HUES48 (cell line): Measurements from ENCODE around the gene IRF2BPL.
"Not testable (repeated sequence)": the region's sequence is repeated elsewhere in the genome, so short reads cannot be mapped to it uniquely, and the experiment has no call there.

Source experiments
- H3K27ac ChIP-seq: one replicate; pipeline ENCODE4 v1.7.0; 2013; ENCODE audit warnings: low read depth, low read length, inconsistent platforms
- H3K27me3 ChIP-seq: 2 replicates; pipeline ENCODE4 v1.6.1; 2013; ENCODE audit warnings: mild to moderate bottlenecking, low read length; ENCODE audit not compliant: control insufficient read depth, insufficient read depth
- H3K36me3 ChIP-seq: 2 replicates; pipeline ENCODE4 v1.6.1; 2013; ENCODE audit warnings: low read length; ENCODE audit not compliant: control insufficient read depth, insufficient read depth
- H3K4me1 ChIP-seq: 2 replicates; pipeline ENCODE4 v1.6.1; 2013; ENCODE audit warnings: mild to moderate bottlenecking, low read length; ENCODE audit not compliant: control insufficient read depth, insufficient read depth
- H3K4me3 ChIP-seq: 2 replicates; pipeline ENCODE4 v1.5.1; 2013; ENCODE audit warnings: mild to moderate bottlenecking, low read depth, low read length
- H3K9ac ChIP-seq: 2 replicates; pipeline ENCODE4 v1.6.1; 2013; ENCODE audit warnings: mild to moderate bottlenecking, low read depth, low read length, moderate library complexity
- H3K9me3 ChIP-seq: 2 replicates; pipeline ENCODE4 v1.6.1; 2013; ENCODE audit warnings: low read length; ENCODE audit not compliant: control insufficient read depth, insufficient read depth

Gene IRF2BPL

DNA sequence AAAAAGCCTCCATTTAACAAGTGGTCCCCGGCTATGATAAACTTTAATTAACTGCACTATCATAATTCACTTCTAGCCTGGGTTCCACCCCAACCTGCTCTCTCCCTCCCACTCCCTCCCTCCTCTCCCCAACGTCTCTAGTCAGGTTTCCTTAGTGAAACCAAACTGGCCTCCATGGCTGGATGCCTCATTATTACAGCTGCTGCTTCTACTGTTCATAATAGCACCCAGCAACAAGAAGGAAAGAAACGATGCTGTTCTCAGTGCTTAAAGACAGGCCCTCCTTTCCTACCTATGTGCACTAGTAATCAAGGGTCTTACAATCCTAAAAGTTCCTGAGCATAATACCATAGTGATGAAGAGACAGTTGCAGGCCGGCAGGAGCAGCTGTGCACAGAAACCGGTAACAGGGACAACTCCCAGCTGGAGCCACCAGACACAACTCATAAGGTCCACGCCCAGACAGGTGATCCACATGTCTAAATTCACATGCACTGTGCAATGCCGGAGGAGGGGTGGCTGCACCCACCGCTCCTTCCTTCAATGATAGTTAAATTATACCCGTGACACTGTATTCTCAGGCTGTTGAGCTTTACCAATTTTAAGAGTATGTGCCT is 6.2 kb downstream of the IRF2BPL start:
- Histone ChIP-seq H3K9me3 (no peaks in the 10 kb centered on the region), H3K9ac (no peak overlapping the region), H3K4me1 (peaks cover 30% of the 10 kb centered on the region), H3K27me3 (no peaks in the 10 kb centered on the region), H3K27ac (no peak overlapping the region), H3K4me3 (no peak overlapping the region), H3K36me3 (peaks cover 13% of the 10 kb centered on the region)

DNA sequence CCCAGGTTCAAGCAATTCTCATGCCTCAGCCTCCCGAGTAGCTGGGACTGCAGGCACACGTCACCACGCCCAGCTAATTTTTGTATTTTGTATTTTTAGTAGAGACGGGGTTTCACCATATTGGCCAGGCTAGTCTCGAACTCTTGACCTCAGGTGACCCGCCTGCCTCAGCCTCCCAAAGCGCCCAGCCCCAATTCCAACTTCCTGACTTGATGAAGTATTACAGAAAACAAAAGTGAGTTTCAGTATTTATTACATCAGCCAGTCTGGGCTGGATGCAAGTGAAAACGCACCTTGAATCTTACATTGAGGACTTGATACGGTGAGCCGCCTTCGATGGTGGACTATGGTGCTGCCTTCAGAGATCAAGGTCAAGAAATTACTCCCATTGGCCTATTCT is 7.1 kb downstream of the IRF2BPL start:
- not testable (repeated sequence) for H3K27ac ChIP-seq, H3K4me3 ChIP-seq, H3K27me3 ChIP-seq, H3K9me3 ChIP-seq, H3K9ac ChIP-seq
- Histone ChIP-seq H3K36me3 (peaks cover 11% of the 10 kb centered on the region), H3K4me1 (peaks cover 29% of the 10 kb centered on the region)

DNA sequence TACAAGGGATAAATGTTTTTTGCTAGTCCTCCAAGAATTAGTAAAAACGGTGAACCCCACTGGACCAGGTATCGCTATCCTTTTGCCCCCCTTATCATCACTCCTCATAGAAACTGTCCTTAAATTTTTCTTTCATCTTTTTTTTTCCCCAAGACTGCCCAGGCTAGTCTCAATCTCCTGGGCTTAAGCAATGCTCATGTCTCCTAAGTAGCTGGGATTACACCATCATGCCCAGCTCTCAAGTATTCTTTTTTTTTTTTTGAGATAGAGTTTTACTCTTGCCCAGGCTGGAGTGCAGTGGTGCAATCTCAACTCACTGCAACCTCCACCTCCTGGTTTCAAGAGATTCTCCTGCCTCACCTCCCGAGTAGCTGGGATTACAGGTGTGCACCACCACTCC is 9.7 kb downstream of the IRF2BPL start:
- H3K36me3 ChIP-seq: no peaks in the 10 kb centered on the region
- H3K9me3 ChIP-seq: no peaks in the 10 kb centered on the region
- H3K4me3 ChIP-seq: no peak overlapping the region
- H3K27ac ChIP-seq: no peak overlapping the region
- no peak overlapping the region for H3K9ac ChIP-seq
- peaks cover 17% of the 10 kb centered on the region for H3K4me1 ChIP-seq
- H3K27me3 ChIP-seq: no peaks in the 10 kb centered on the region

DNA sequence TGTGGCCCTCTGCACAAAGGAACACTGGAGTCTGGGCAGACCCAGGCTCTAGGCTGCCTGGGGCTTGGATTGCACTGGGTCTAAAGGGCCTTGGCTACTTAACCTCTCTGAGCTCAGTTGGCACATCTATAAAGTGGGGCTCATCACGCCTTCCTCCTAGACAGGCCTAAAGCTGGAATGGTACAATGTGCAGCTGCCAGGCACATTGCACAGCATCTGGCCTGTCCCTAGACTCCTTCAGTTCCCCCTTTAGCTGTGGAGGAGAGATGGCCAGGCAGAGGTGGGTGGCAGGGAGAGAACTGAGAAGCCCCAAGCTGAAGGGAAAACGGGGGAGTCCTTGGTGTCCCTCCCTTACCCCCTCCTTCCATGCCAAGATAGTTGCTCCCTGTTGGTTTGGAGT is 10.8 kb downstream of the IRF2BPL start:
- Histone ChIP-seq H3K27ac (no peak overlapping the region), H3K4me1 (peaks cover 7% of the 10 kb centered on the region; the same call in 1 of the 2 replicates), H3K27me3 (no peaks in the 10 kb centered on the region), H3K9me3 (no peaks in the 10 kb centered on the region), H3K4me3 (no peak overlapping the region), H3K36me3 (no peaks in the 10 kb centered on the region), H3K9ac (no peak overlapping the region)

- H3K27ac ChIP-seq: no peak overlapping the region
- H3K9me3 ChIP-seq: no peaks in the 10 kb centered on the region
- no peak overlapping the region for H3K4me3 ChIP-seq
- peaks cover 7% of the 10 kb centered on the region for H3K4me1 ChIP-seq
- H3K27me3 ChIP-seq: no peaks in the 10 kb centered on the region
- H3K9ac ChIP-seq: no peak overlapping the region
- H3K36me3 ChIP-seq: no peaks in the 10 kb centered on the region
Observed at GRCh38 chr14:77014734-77015133, 13.8 kb downstream of the IRF2BPL start.

- Histone ChIP-seq H3K27ac (no peak overlapping the region), H3K9ac (no peak overlapping the region), H3K27me3 (no peaks in the 10 kb centered on the region), H3K9me3 (no peaks in the 10 kb centered on the region), H3K4me1 (peaks cover 7% of the 10 kb centered on the region), H3K36me3 (no peaks in the 10 kb centered on the region), H3K4me3 (no peak overlapping the region)
Observed at GRCh38 chr14:77014004-77014604, 14.4 kb downstream of the IRF2BPL start.

DNA sequence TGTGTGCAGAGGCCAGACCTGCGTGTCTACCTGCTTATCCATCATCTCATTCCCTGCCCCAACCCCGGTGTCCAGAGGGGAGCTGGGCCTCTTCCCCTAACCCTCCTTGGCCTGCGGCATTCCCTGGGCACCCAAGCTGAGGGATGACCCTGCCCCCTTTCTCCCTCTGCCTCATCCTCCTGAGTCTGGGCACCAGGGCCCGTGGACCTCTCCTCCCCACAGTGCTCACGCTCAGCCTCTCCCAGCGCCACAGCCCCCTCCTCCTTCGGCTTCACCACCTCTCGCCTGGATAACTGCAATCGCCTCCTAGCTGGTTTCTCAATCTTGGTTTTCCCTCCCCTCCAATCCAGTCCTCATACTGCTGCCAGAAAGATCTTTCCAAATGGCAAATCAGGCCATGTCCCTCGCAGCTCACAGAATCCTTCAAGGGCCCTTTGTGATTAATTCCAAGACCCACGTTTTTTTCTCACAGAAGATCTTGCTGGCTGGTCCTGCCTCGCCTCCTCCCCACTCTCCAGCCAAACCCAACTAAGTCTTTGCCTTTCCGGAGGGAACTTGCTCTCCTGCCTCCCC is 16.2 kb downstream of the IRF2BPL start:
- peaks cover 16% of the 10 kb centered on the region for H3K4me1 ChIP-seq
- no peaks in the 10 kb centered on the region for H3K27me3 ChIP-seq

GRCh38 chr14:77011245-77011644 is 17.3 kb downstream of the IRF2BPL start:
- Histone ChIP-seq H3K27ac (no peak overlapping the region), H3K4me3 (no peak overlapping the region), H3K4me1 (peaks cover 21% of the 10 kb centered on the region), H3K9me3 (no peaks in the 10 kb centered on the region), H3K9ac (no peak overlapping the region), H3K36me3 (no peaks in the 10 kb centered on the region), H3K27me3 (no peaks in the 10 kb centered on the region)

More for the DNA sequence above, 16.2 kb downstream of the IRF2BPL start:
- H3K4me3 ChIP-seq: no peak overlapping the region
- no peak overlapping the region for H3K9ac ChIP-seq
- no peak overlapping the region for H3K27ac ChIP-seq
- H3K9me3 ChIP-seq: no peaks in the 10 kb centered on the region
- no peaks in the 10 kb centered on the region for H3K36me3 ChIP-seq

- no peaks in the 10 kb centered on the region for H3K27me3 ChIP-seq
- no peaks in the 10 kb centered on the region for H3K36me3 ChIP-seq
- H3K27ac ChIP-seq: no peak overlapping the region
- no peak overlapping the region for H3K9ac ChIP-seq
- H3K4me1 ChIP-seq: peaks cover 35% of the 10 kb centered on the region
- H3K9me3 ChIP-seq: no peaks in the 10 kb centered on the region
- no peak overlapping the region for H3K4me3 ChIP-seq
Observed at GRCh38 chr14:77009014-77009413, 19.5 kb downstream of the IRF2BPL start.

GRCh38 chr14:77008541-77008940 is 20.0 kb downstream of the IRF2BPL start:
- no peaks in the 10 kb centered on the region for H3K9me3 ChIP-seq
- H3K27me3 ChIP-seq: no peaks in the 10 kb centered on the region
- peaks cover 38% of the 10 kb centered on the region for H3K4me1 ChIP-seq
- no peak overlapping the region for H3K9ac ChIP-seq
- H3K27ac ChIP-seq: no peak overlapping the region
- H3K4me3 ChIP-seq: no peak overlapping the region
- H3K36me3 ChIP-seq: no peaks in the 10 kb centered on the region

GRCh38 chr14:77007975-77008421 is 20.5 kb downstream of the IRF2BPL start:
- no peak overlapping the region for H3K27ac ChIP-seq
- peaks cover 39% of the 10 kb centered on the region for H3K4me1 ChIP-seq
- no peak overlapping the region for H3K4me3 ChIP-seq
- no peaks in the 10 kb centered on the region for H3K27me3 ChIP-seq
- no peak overlapping the region for H3K9ac ChIP-seq
- no peaks in the 10 kb centered on the region for H3K9me3 ChIP-seq
- no peaks in the 10 kb centered on the region for H3K36me3 ChIP-seq
